IMR-90 (cell line): Measurements from ENCODE around the gene CCDC27. TPM values are rescaled to one million over a fixed set of nuclear protein-coding genes. Genes with fewer than 3 reads are reported as not detected.

ENCODE experiments used
- ATAC-seq: fragments of 200-7000 bp; cut with Tn5 transposase; 2 replicates; pipeline ENCODE4 v1.9.1; 2020; ENCODE audit warnings: low read depth, mild to moderate bottlenecking, moderate library complexity
- BruUV-seq: library from RNA; stranded (reverse); fragments of 400-500 nt; replicated peaks from 2 replicates; lab custom pipeline; 2021; lab: Mats Ljungman, UMichigan
- CTCF ChIA-PET: fragments of 300-600 bp; formaldehyde crosslinking; extraction: SDS; loops from one replicate; lab custom pipeline; 2021; ENCODE audit warnings: antibody characterized with exemption; lab: Yijun Ruan, JAX
- POLR2A ChIA-PET: fragments of 300-600 bp; sonication (Branson Sonifier 250); formaldehyde crosslinking; loops from one replicate; lab custom pipeline; 2022; ENCODE audit warnings: antibody characterized with exemption; ENCODE audit not compliant: unreplicated experiment; lab: Charles Lee
- DNase-seq: peaks from one replicate; pipeline ENCODE4 v3.0.0; 2013
- H2AFZ ChIP-seq: replicated peaks from 2 replicates; pipeline ENCODE3; 2013; ENCODE audit warnings: low read length, mild to moderate bottlenecking; ENCODE audit not compliant: poor library complexity
- H2AK5ac ChIP-seq: 2 replicates; pipeline ENCODE4 v1.6.1; 2013; ENCODE audit warnings: low read depth, low read length, inconsistent platforms
- H2AK9ac ChIP-seq: replicated peaks from 2 replicates; pipeline ENCODE3; 2013; ENCODE audit warnings: mild to moderate bottlenecking, low read depth, low read length, moderate library complexity; ENCODE audit not compliant: poor library complexity
- H2BK120ac ChIP-seq: 2 replicates; pipeline ENCODE4 v1.6.1; 2013; ENCODE audit warnings: low read depth, low read length, inconsistent platforms
- H2BK15ac ChIP-seq: 3 replicates; pipeline ENCODE4 v1.6.1; 2013; ENCODE audit warnings: low read depth, low read length, inconsistent platforms
- H2BK20ac ChIP-seq: 2 replicates; pipeline ENCODE4 v1.6.1; 2013; ENCODE audit warnings: low read depth, mild to moderate bottlenecking, inconsistent platforms, low read length, moderate library complexity
- H2BK5ac ChIP-seq: 2 replicates; pipeline ENCODE4 v1.6.1; 2013; ENCODE audit warnings: mild to moderate bottlenecking, low read depth, low read length, inconsistent platforms; ENCODE audit not compliant: poor library complexity, severe bottlenecking
- H3K14ac ChIP-seq: replicated peaks from 2 replicates; pipeline ENCODE4 v1.6.1; 2013; ENCODE audit warnings: low read depth, low read length, inconsistent platforms
- H3K18ac ChIP-seq: 2 replicates; pipeline ENCODE4 v1.6.1; 2013; ENCODE audit warnings: low read depth, low read length, control low read depth
- H3K23ac ChIP-seq: 2 replicates; pipeline ENCODE4 v1.6.1; 2013; ENCODE audit warnings: low read depth, low read length, inconsistent platforms
- H3K27ac ChIP-seq: 2 replicates; pipeline ENCODE4 v1.5.1; 2013; ENCODE audit warnings: mild to moderate bottlenecking, control low read depth, low read length; ENCODE audit not compliant: insufficient read depth
- H3K27me3 ChIP-seq: 2 replicates; pipeline ENCODE4 v1.6.1; 2013; ENCODE audit warnings: low read length; ENCODE audit not compliant: control insufficient read depth, insufficient read depth
- H3K36me3 ChIP-seq: 2 replicates; pipeline ENCODE4 v1.6.1; 2013; ENCODE audit warnings: low read length, mixed read lengths; ENCODE audit not compliant: control insufficient read depth, insufficient read depth
- H3K4ac ChIP-seq: 2 replicates; pipeline ENCODE4 v1.6.1; 2013; ENCODE audit warnings: low read depth, low read length, inconsistent platforms
- H3K4me1 ChIP-seq: 2 replicates; pipeline ENCODE4 v1.6.1; 2013; ENCODE audit warnings: low read length, mixed read lengths; ENCODE audit not compliant: control insufficient read depth, insufficient read depth
- H3K4me2 ChIP-seq: 2 replicates; pipeline ENCODE4 v1.6.1; 2013; ENCODE audit warnings: low read depth, mild to moderate bottlenecking, control low read depth, low read length, moderate library complexity
- H3K4me3 ChIP-seq: 2 replicates; pipeline ENCODE4 v1.5.1; 2013; ENCODE audit warnings: low read depth, mild to moderate bottlenecking, control low read depth, low read length, moderate library complexity; ENCODE audit not compliant: insufficient read depth
- H3K56ac ChIP-seq: 2 replicates; pipeline ENCODE4 v1.6.1; 2013; ENCODE audit warnings: low read length, inconsistent platforms; ENCODE audit not compliant: insufficient read depth; ENCODE audit errors: extremely low read depth
- H3K79me1 ChIP-seq, 2 experiments: 2 replicates each; pipeline ENCODE4 v1.6.1; 2013; ENCODE audit warnings: low read length in 2 of 2, inconsistent platforms in 1 of 2, low read depth in 1 of 2
- H3K9ac ChIP-seq: 2 replicates; pipeline ENCODE4 v1.6.1; 2013; ENCODE audit warnings: low read depth, low read length, control low read depth
- H3K9me1 ChIP-seq: 2 replicates; pipeline ENCODE4 v1.6.1; 2013; ENCODE audit warnings: low read length, inconsistent platforms; ENCODE audit not compliant: insufficient read depth
- H3K9me3 ChIP-seq: 2 replicates; pipeline ENCODE4 v1.6.1; 2013; ENCODE audit warnings: low read length; ENCODE audit not compliant: control insufficient read depth, insufficient read depth
- H4K20me1 ChIP-seq: 2 replicates; pipeline ENCODE4 v1.6.1; 2013; ENCODE audit warnings: low read length, inconsistent platforms; ENCODE audit not compliant: insufficient read depth
- H4K5ac ChIP-seq: 2 replicates; pipeline ENCODE4 v1.6.1; 2013; ENCODE audit warnings: mild to moderate bottlenecking, low read depth, low read length, control low read depth
- H4K8ac ChIP-seq, 2 experiments: 2 replicates each; pipeline ENCODE4 v1.6.1; 2013; ENCODE audit warnings: low read depth in 2 of 2, low read length in 2 of 2, control low read depth in 1 of 2, inconsistent platforms in 1 of 2
- H4K91ac ChIP-seq: 2 replicates; pipeline ENCODE4 v1.6.1; 2013; ENCODE audit warnings: low read depth, low read length, inconsistent platforms; ENCODE audit not compliant: insufficient read depth
- BHLHE40 ChIP-seq: fragments of 150-350 bp; IDR thresholded peaks from 2 replicates; pipeline ENCODE4 v1.6.1; 2016; ENCODE audit warnings: mild to moderate bottlenecking, low read depth, low read length
- CEBPB ChIP-seq: IDR thresholded peaks from 2 replicates; pipeline ENCODE4 v1.6.1; 2012; ENCODE audit warnings: low read depth, low read length, improper control_type of control experiment
- CHD1 ChIP-seq: IDR thresholded peaks from 2 replicates; pipeline ENCODE4 v1.6.1; 2012; ENCODE audit warnings: low read depth, low read length, improper control_type of control experiment
- CTCF ChIP-seq: conservative IDR thresholded peaks from 2 replicates; pipeline ENCODE4 v1.5.1; 2012; ENCODE audit warnings: mild to moderate bottlenecking, low read depth, low read length, improper control_type of control experiment
- ELK1 ChIP-seq: fragments of 150-350 bp; IDR thresholded peaks from 2 replicates; pipeline ENCODE4 v1.6.1; 2016; ENCODE audit warnings: low read depth, mild to moderate bottlenecking, low read length, moderate library complexity, borderline replicate concordance
- FOS ChIP-seq: fragments of 150-350 bp; IDR thresholded peaks from 2 replicates; pipeline ENCODE4 v1.6.1; 2016; ENCODE audit warnings: low read depth, low read length
- MAFK ChIP-seq: IDR thresholded peaks from 2 replicates; pipeline ENCODE4 v1.6.1; 2012; ENCODE audit warnings: low read depth, low read length, improper control_type of control experiment
- MAZ ChIP-seq: IDR thresholded peaks from 2 replicates; pipeline ENCODE4 v1.6.1; 2012; ENCODE audit warnings: low read depth, mild to moderate bottlenecking, low read length, improper control_type of control experiment, moderate library complexity, borderline replicate concordance
- MXI1 ChIP-seq: IDR thresholded peaks from 2 replicates; pipeline ENCODE4 v1.6.1; 2012; ENCODE audit warnings: low read depth, mild to moderate bottlenecking, low read length, moderate library complexity, borderline replicate concordance
- NFE2L2 ChIP-seq: fragments of 150-350 bp; IDR thresholded peaks from 2 replicates; pipeline ENCODE4 v1.6.1; 2016; ENCODE audit warnings: low read depth, mild to moderate bottlenecking, low read length
- POLR2A ChIP-seq: IDR thresholded peaks from 2 replicates; pipeline ENCODE4 v1.6.1; 2012; ENCODE audit warnings: mild to moderate bottlenecking, low read depth, low read length
- RAD21 ChIP-seq: IDR thresholded peaks from 2 replicates; pipeline ENCODE4 v1.6.1; 2012; ENCODE audit warnings: low read length, improper control_type of control experiment
- RCOR1 ChIP-seq: IDR thresholded peaks from 2 replicates; pipeline ENCODE4 v1.6.1; 2012; ENCODE audit warnings: mild to moderate bottlenecking, low read length, improper control_type of control experiment; ENCODE audit not compliant: insufficient replicate concordance
- RFX5 ChIP-seq: IDR thresholded peaks from 2 replicates; pipeline ENCODE4 v1.8.0; 2012; ENCODE audit warnings: low read depth, mild to moderate bottlenecking, low read length, moderate library complexity
- SMC3 ChIP-seq: fragments of 150-350 bp; IDR thresholded peaks from 2 replicates; pipeline ENCODE4 v1.6.1; 2016; ENCODE audit warnings: low read depth, mild to moderate bottlenecking, antibody characterized with exemption, low read length, moderate library complexity
- USF2 ChIP-seq: fragments of 150-350 bp; IDR thresholded peaks from 2 replicates; pipeline ENCODE4 v1.6.1; 2017; ENCODE audit warnings: mild to moderate bottlenecking, antibody characterized with exemption, low read length, low read depth
- WGBS, 2 experiments: methylation state at CpG; one replicate each; pipeline versions ENCODE4 v1.1.5 to v1.1.7; 2013; ENCODE audit warnings: missing lambda C conversion rate in 2 of 2; ENCODE audit not compliant: insufficient read length in 1 of 2; ENCODE audit errors: extremely low coverage in 2 of 2; 5-methylcytosine and 5-hydroxymethylcytosine counted together
- dilution Hi-C: fragments of 300-500 bp; cut with HindIII; formaldehyde crosslinking; loops from one replicate; pipeline ENCODE4 v1.14.3; 2018; ENCODE audit warnings: low sequenced_read_pairs; ENCODE audit not compliant: unreplicated experiment
- in situ Hi-C: fragments of 300-500 bp; cut with MboI; formaldehyde crosslinking; loops from 3 replicates; pipeline ENCODE4 v1.14.3; 2019; ENCODE audit warnings: low sequenced_read_pairs, inconsistent platforms, mixed read lengths
- intact Hi-C: fragments of 100-400 bp; cut with micrococcal nuclease; formaldehyde crosslinking; loops from 2 replicates; pipeline ENCODE4 v1.10.0; 2022
- polyA plus RNA-seq, 3 experiments: library from polyadenylated mRNA; depleted of rRNA; stranded (reverse); fragments of >200 nt; gene quantifications; 2 replicates each; pipeline ENCODE4 v1.2.3, GENCODE V29; 2012; ENCODE audit warnings: low replicate concordance in 1 of 3
- total RNA-seq: library from RNA; depleted of rRNA; stranded (reverse); fragments of >200 nt; gene quantifications from 2 replicates; pipeline ENCODE4 v1.2.3, GENCODE V29; 2012

The CCDC27 gene
- total and polyA plus RNA-seq, 2 of the 4 experiments (the other 2 are of a cell fraction) = not detected

- Histone ChIP-seq H3K9me3 (no peaks in the 10 kb centered on the region), H4K91ac (no peak overlapping the region), H3K27me3 (no peaks in the 10 kb centered on the region), H2AK9ac (no peak overlapping the region), H3K27ac (no peak overlapping the region), H3K9ac (no peak overlapping the region), H4K5ac (no peak overlapping the region), H3K23ac (no peak overlapping the region), H3K4me2 (no peak overlapping the region), H3K4me3 (no peak overlapping the region), H4K20me1 (no peaks in the 10 kb centered on the region), H3K79me1 (no peaks in the 10 kb centered on the region), H2BK20ac (no peak overlapping the region), H3K9me1 (no peaks in the 10 kb centered on the region), H3K36me3 (no peaks in the 10 kb centered on the region), H2BK120ac (no peak overlapping the region), H3K56ac (no peak overlapping the region), H2AFZ (no peak overlapping the region), H3K4ac (no peak overlapping the region), H3K18ac (no peak overlapping the region), H2BK5ac (no peak overlapping the region), H2BK15ac (no peak overlapping the region), H3K4me1 (no peaks in the 10 kb centered on the region), H2AK5ac (no peak overlapping the region), H4K8ac (no peak overlapping the region), H3K14ac (no peak overlapping the region)
- ChIA-PET CTCF (no interaction called here), POLR2A (no interaction called here)
- dilution Hi-C loops = no loop called here
- WGBS, 2 experiments = 72% methylated on average over 14 of the region's 19 CpGs; no CpG with 5 or more reads in 1 of the 2 experiments
- intact Hi-C loops = loop anchor here (5.0 kb wide), 1 partner anchor 352 kb away; the partner anchor contains the start of gene ARHGEF16
- no peak for ATAC-seq
- no TSS peak for BruUV-seq
- TF ChIP-seq ELK1 (no peak), CTCF (no peak), RFX5 (no peak), FOS (no peak), MXI1 (no peak), CHD1 (no peak), RCOR1 (no peak), CEBPB (no peak), POLR2A (no peak), RAD21 (no peak), BHLHE40 (no peak), MAZ (no peak), SMC3 (no peak), MAFK (no peak), NFE2L2 (no peak), USF2 (no peak)
- DNase-seq = no peak
- in situ Hi-C loops = no loop called here
Observed at GRCh38 chr1:3803905-3804626, 51.8 kb downstream of the CCDC27 start.
